Heart left ventricle (tissue), 13 donors: ENCODE measurements around the gene ARG2.

Source experiments
- POLR2A ChIP-seq, 2 donors: fragments of 450-650 bp; IDR thresholded peaks; one replicate each; pipeline ENCODE4 v1.6.1; 2017; ENCODE audit warnings: antibody characterized with exemption in 2 of 2, mild to moderate bottlenecking in 2 of 2, moderate library complexity in 2 of 2
- TF ChIP-seq, protein P1 (sequence below), 12 donors: fragments of 200-600 bp; sonication (generic) in 4 of 12; IDR thresholded peaks; one replicate each; pipeline versions ENCODE4 v1.5.0 to v1.8.0; 2018 to 2022; ENCODE audit warnings: antibody characterized with exemption in 12 of 12, mild to moderate bottlenecking in 5 of 12
- donor health status: ischemic (EF 13 %, LVEDD 7.1; RV severe dilation, severe dysfunction).
- donor health status: DM: no; HTN: yes; CAD: no.
- donor health status: DM: no; HTN: no; CAD: no.
- donor health status: ischemic (EF 25% LVEDD 6.9; RV normal size, moderate dysfunction).
- donor health status: ischemic (EF 25% LVEDD 5.7; RV mildly dilated, moderate dysfunction).
- donor health status: ischemic (EF 35%, LVEDD 5.7; RV mildly dilated, moderate dysfunction).
- donor health status: nonischemic (EF 11% LVEDD 7.7; RV severe dilation, severe dysfunction).
- donor health status: DM: yes; HTN: yes; CAD: no.
- donor health status: PGD.
- donor health status: ischemic (EF 29% LVEDD 5.4; RV normal size, mild dysfunction).
- donor health status: nonischemic (EF 23%, LVEDD 6.1; RV moderate dilation, normal function).

DNA sequence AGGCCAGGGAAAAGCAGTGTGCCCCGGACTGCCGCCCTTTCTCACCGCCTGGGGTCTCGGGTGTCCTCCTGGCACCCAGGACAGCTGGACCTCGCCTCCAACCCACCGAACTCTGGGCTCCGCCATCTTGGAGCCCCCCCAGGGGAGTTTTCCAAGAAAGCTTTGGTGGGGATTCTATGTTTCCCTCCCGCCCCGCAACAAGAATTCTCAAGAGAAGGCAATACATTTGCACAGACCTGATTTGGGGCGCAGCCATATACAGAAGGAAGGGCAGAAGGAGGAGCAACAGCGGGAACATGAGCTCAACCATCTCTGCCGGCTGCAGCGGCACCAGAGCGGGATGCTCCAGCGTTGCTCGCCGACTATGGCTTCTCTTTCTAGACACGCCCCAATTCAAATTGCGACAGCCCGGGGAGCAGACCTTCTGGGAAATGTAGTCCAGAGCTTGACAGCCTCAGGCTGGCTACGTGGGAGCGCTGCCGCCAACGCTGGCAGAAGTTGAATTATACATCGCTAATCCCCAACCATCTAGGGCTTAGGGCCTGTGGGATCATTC is 75.8 kb downstream of the ARG2 start, which contains the start of gene RDH11:
- TF ChIP-seq, protein P1, sequence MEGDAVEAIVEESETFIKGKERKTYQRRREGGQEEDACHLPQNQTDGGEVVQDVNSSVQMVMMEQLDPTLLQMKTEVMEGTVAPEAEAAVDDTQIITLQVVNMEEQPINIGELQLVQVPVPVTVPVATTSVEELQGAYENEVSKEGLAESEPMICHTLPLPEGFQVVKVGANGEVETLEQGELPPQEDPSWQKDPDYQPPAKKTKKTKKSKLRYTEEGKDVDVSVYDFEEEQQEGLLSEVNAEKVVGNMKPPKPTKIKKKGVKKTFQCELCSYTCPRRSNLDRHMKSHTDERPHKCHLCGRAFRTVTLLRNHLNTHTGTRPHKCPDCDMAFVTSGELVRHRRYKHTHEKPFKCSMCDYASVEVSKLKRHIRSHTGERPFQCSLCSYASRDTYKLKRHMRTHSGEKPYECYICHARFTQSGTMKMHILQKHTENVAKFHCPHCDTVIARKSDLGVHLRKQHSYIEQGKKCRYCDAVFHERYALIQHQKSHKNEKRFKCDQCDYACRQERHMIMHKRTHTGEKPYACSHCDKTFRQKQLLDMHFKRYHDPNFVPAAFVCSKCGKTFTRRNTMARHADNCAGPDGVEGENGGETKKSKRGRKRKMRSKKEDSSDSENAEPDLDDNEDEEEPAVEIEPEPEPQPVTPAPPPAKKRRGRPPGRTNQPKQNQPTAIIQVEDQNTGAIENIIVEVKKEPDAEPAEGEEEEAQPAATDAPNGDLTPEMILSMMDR (IDR thresholded peaks at IDR 0.05), result no peak
- TF ChIP-seq POLR2A (IDR thresholded peaks at IDR 0.05), result peak in 1 of 2 donors; percentile 72
